Suprapubic skin (tissue), 3 donors: ENCODE results near the gene DAD1.

ENCODE experiments used
- POLR2A ChIP-seq, 2 donors: fragments of 450-650 bp; IDR thresholded peaks; one replicate each; pipeline ENCODE4 v1.6.1; 2017; ENCODE audit warnings: antibody characterized with exemption in 2 of 2, mild to moderate bottlenecking in 2 of 2, moderate library complexity in 2 of 2
- TF ChIP-seq, protein P1 (sequence below), 2 donors: fragments of 200-600 bp in 1 of 2; fragments of 450-650 bp in 1 of 2; sonication (generic) in 1 of 2; IDR thresholded peaks; one replicate each; pipeline ENCODE4 v1.5.1; 2016 to 2019; ENCODE audit warnings: antibody characterized with exemption in 2 of 2, mild to moderate bottlenecking in 1 of 2, moderate library complexity in 1 of 2

DNA sequence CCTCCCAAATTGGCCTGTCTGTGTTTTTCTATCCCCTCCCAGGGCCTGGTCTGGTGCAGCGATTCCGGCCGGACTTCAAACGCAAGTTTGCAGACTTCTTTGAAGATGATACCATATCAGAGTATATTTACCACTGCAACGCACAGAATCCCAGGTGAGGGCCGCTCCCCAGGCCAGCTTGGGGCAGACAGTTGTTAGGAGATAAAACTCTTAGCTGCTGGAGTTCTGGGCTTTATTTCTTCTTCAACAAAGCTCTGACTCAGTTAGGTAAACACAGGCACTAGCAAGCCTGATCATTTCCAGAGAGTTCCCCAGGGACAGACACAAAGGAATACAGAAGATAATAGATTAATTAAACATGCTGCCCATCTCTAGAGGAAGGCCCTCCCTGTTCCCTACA is 17.4 kb upstream of the DAD1 start:
- TF ChIP-seq, protein P1, sequence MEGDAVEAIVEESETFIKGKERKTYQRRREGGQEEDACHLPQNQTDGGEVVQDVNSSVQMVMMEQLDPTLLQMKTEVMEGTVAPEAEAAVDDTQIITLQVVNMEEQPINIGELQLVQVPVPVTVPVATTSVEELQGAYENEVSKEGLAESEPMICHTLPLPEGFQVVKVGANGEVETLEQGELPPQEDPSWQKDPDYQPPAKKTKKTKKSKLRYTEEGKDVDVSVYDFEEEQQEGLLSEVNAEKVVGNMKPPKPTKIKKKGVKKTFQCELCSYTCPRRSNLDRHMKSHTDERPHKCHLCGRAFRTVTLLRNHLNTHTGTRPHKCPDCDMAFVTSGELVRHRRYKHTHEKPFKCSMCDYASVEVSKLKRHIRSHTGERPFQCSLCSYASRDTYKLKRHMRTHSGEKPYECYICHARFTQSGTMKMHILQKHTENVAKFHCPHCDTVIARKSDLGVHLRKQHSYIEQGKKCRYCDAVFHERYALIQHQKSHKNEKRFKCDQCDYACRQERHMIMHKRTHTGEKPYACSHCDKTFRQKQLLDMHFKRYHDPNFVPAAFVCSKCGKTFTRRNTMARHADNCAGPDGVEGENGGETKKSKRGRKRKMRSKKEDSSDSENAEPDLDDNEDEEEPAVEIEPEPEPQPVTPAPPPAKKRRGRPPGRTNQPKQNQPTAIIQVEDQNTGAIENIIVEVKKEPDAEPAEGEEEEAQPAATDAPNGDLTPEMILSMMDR (IDR thresholded peaks at IDR 0.05) = no peak
- TF ChIP-seq POLR2A (IDR thresholded peaks at IDR 0.05) = no peak
